GM12878 (cell line): ENCODE results near the gene TBRG4.
"Not testable (repeated sequence)": the region's sequence is repeated elsewhere in the genome, so short reads cannot be mapped to it uniquely, and the experiment has no call there.

ENCODE experiments used
- EP300 ChIP-seq, 2 experiments: fragments of 150-350 bp in 1 of 2; IDR thresholded peaks; 2 replicates each; pipeline ENCODE4 v1.6.1; 2011 to 2012; ENCODE audit warnings: low read depth in 2 of 2, low read length in 2 of 2, borderline replicate concordance in 1 of 2, improper control_type of control experiment in 1 of 2, inconsistent platforms in 1 of 2; ENCODE audit not compliant: control insufficient read depth in 1 of 2
- FOXK2 ChIP-seq: fragments of 450-650 bp; IDR thresholded peaks from 2 replicates; pipeline ENCODE4 v1.6.1; 2017; ENCODE audit warnings: mild to moderate bottlenecking, moderate library complexity
- HCFC1 ChIP-seq: fragments of 150-350 bp; IDR thresholded peaks from 2 replicates; pipeline ENCODE4 v1.6.1; 2014; ENCODE audit warnings: low read length
- POLR2AphosphoS5 ChIP-seq: IDR thresholded peaks from 2 replicates; pipeline ENCODE4 v1.6.1; 2011; ENCODE audit warnings: mild to moderate bottlenecking, low read length, inconsistent platforms
- TCF12 ChIP-seq: IDR thresholded peaks from 2 replicates; pipeline ENCODE4 v1.6.1; 2011; ENCODE audit warnings: low read depth, mild to moderate bottlenecking, low read length
- ZNF274 ChIP-seq: IDR thresholded peaks from one replicate; pipeline ENCODE4 v1.8.0; 2011; ENCODE audit not compliant: insufficient read length, insufficient read depth
- TF ChIP-seq, protein P1 (sequence below): IDR thresholded peaks from 2 replicates; pipeline ENCODE4 v1.6.1; 2011; ENCODE audit warnings: mild to moderate bottlenecking, low read depth, low read length, moderate library complexity; ENCODE audit not compliant: insufficient replicate concordance
- TF ChIP-seq, protein P2 (sequence below), 3 experiments: IDR thresholded peaks in 2 of 3; conservative IDR thresholded peaks in 1 of 3; 2 replicates each; pipeline ENCODE4 v1.5.1; 2011; ENCODE audit warnings: low read depth in 3 of 3, low read length in 3 of 3, mild to moderate bottlenecking in 3 of 3, control low read depth in 2 of 3, moderate library complexity in 2 of 3, inconsistent platforms in 1 of 3, mixed read lengths in 1 of 3; ENCODE audit not compliant: control insufficient read depth in 2 of 3, insufficient read depth in 1 of 3; ENCODE audit errors: extremely low read depth in 1 of 3

- TF ChIP-seq, protein P1, sequence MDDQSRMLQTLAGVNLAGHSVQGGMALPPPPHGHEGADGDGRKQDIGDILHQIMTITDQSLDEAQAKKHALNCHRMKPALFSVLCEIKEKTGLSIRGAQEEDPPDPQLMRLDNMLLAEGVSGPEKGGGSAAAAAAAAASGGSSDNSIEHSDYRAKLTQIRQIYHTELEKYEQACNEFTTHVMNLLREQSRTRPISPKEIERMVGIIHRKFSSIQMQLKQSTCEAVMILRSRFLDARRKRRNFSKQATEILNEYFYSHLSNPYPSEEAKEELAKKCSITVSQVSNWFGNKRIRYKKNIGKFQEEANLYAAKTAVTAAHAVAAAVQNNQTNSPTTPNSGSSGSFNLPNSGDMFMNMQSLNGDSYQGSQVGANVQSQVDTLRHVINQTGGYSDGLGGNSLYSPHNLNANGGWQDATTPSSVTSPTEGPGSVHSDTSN, result not testable (repeated sequence)
- TF ChIP-seq TCF12; EP300 (IDR thresholded peaks at IDR 0.05; ENCODE audit: borderline replicate concordance in 1 of 2, control insufficient read depth in 1 of 2, low read depth in 2 of 2, low read length in 2 of 2); POLR2AphosphoS5; ZNF274; FOXK2; HCFC1: not testable (repeated sequence)
- TF ChIP-seq, protein P2, sequence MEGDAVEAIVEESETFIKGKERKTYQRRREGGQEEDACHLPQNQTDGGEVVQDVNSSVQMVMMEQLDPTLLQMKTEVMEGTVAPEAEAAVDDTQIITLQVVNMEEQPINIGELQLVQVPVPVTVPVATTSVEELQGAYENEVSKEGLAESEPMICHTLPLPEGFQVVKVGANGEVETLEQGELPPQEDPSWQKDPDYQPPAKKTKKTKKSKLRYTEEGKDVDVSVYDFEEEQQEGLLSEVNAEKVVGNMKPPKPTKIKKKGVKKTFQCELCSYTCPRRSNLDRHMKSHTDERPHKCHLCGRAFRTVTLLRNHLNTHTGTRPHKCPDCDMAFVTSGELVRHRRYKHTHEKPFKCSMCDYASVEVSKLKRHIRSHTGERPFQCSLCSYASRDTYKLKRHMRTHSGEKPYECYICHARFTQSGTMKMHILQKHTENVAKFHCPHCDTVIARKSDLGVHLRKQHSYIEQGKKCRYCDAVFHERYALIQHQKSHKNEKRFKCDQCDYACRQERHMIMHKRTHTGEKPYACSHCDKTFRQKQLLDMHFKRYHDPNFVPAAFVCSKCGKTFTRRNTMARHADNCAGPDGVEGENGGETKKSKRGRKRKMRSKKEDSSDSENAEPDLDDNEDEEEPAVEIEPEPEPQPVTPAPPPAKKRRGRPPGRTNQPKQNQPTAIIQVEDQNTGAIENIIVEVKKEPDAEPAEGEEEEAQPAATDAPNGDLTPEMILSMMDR (IDR thresholded peaks at IDR 0.05 in 2 of 3, conservative IDR thresholded peaks at IDR 0.05 in 1 of 3; ENCODE audit: control insufficient read depth in 2 of 3, extremely low read depth in 1 of 3, insufficient read depth in 1 of 3, low read depth in 3 of 3, low read length in 3 of 3), result not testable (repeated sequence)
These were observed 42.4 kb upstream of the TBRG4 start for GRCh38 chr7:45153861-45154260.
